MM.1S (cell line): ENCODE measurements around the gene MBP.

Experiments
- DNase-seq: peaks from one replicate; pipeline ENCODE4 v3.0.0-alpha.2; 2015
- H2AFZ ChIP-seq: fragments of 300-600 bp; sonication (generic); 2 replicates; pipeline ENCODE4 v1.6.0; 2016; ENCODE audit warnings: antibody characterized with exemption, low read length
- H3F3A ChIP-seq: fragments of 300-600 bp; sonication (generic); 2 replicates; pipeline ENCODE4 v1.6.1; 2016; ENCODE audit warnings: mild to moderate bottlenecking, antibody characterized with exemption, low read length, moderate library complexity, mixed read lengths; ENCODE audit not compliant: insufficient read depth
- H3K27ac ChIP-seq: fragments of 300-600 bp; sonication (generic); 2 replicates; pipeline ENCODE4 v1.5.1; 2016; ENCODE audit warnings: mild to moderate bottlenecking, low read length
- H3K27me3 ChIP-seq: fragments of 300-600 bp; sonication (generic); replicated peaks from 2 replicates; pipeline ENCODE4 v1.6.0; 2016; ENCODE audit warnings: low read length; ENCODE audit not compliant: insufficient read depth
- H3K36me3 ChIP-seq: fragments of 300-600 bp; sonication (generic); replicated peaks from 2 replicates; pipeline ENCODE4 v1.6.1; 2016; ENCODE audit warnings: mild to moderate bottlenecking, low read length, mixed read lengths; ENCODE audit not compliant: insufficient read depth
- H3K4me1 ChIP-seq: fragments of 300-600 bp; sonication (generic); 2 replicates; pipeline ENCODE4 v1.6.1; 2016; ENCODE audit warnings: low read length, mixed read lengths
- H3K4me2 ChIP-seq: fragments of 300-600 bp; sonication (generic); 2 replicates; pipeline ENCODE4 v1.6.0; 2016; ENCODE audit warnings: low read depth, low read length
- H3K4me3 ChIP-seq: fragments of 300-600 bp; sonication (generic); 2 replicates; pipeline ENCODE4 v1.5.1; 2016; ENCODE audit warnings: low read length, mixed read lengths
- H3K79me2 ChIP-seq: fragments of 300-600 bp; sonication (generic); 2 replicates; pipeline ENCODE4 v1.6.1; 2016; ENCODE audit warnings: mixed run types, low read length, mixed read lengths
- H3K9ac ChIP-seq: fragments of 300-600 bp; sonication (generic); 2 replicates; pipeline ENCODE4 v1.6.1; 2016; ENCODE audit warnings: low read length, mixed read lengths
- H3K9me2 ChIP-seq: fragments of 300-600 bp; sonication (generic); replicated peaks from 2 replicates; pipeline ENCODE4 v1.6.1; 2016; ENCODE audit warnings: mild to moderate bottlenecking, low read length, mixed read lengths; ENCODE audit not compliant: insufficient read depth
- H3K9me3 ChIP-seq: fragments of 300-600 bp; sonication (generic); replicated peaks from 2 replicates; pipeline ENCODE4 v1.6.1; 2016; ENCODE audit warnings: mild to moderate bottlenecking, low read length, mixed read lengths; ENCODE audit not compliant: insufficient read depth
- H4K20me1 ChIP-seq: fragments of 300-600 bp; sonication (generic); 2 replicates; pipeline ENCODE4 v1.6.1; 2016; ENCODE audit warnings: mild to moderate bottlenecking, low read length, moderate library complexity, mixed read lengths; ENCODE audit not compliant: insufficient read depth
- CTCF ChIP-seq: fragments of 300-600 bp; sonication (generic); IDR thresholded peaks from 2 replicates; pipeline ENCODE4 v1.5.1; 2016; ENCODE audit warnings: antibody characterized with exemption, low read length, mixed read lengths
- EZH2 ChIP-seq: fragments of 300-600 bp; sonication (generic); optimal IDR thresholded peaks from 2 replicates; pipeline ENCODE3; 2017; ENCODE audit warnings: low read depth, mild to moderate bottlenecking, antibody characterized with exemption, low read length, mixed read lengths
- EZH2phosphoT487 ChIP-seq: fragments of 300-600 bp; sonication (generic); IDR thresholded peaks from 2 replicates; pipeline ENCODE4 v1.6.1; 2018; ENCODE audit warnings: antibody characterized with exemption, low read length

The MBP gene

GRCh38 chr18:76995896-76996295 is 136.7 kb downstream of the MBP start:
- Histone ChIP-seq H3K9me3 (no peaks in the 10 kb centered on the region), H3K9me2 (no peaks in the 10 kb centered on the region), H4K20me1 (no peaks in the 10 kb centered on the region), H3K4me3 (no peak overlapping the region), H3F3A (no peaks in the 10 kb centered on the region), H3K9ac (no peak overlapping the region), H3K27ac (no peak overlapping the region), H3K36me3 (no peaks in the 10 kb centered on the region), H2AFZ (no peak overlapping the region), H3K27me3 (no peaks in the 10 kb centered on the region), H3K4me2 (no peak overlapping the region), H3K79me2 (no peaks in the 10 kb centered on the region), H3K4me1 (no peaks in the 10 kb centered on the region)
- TF ChIP-seq EZH2 (no peak), CTCF (no peak), EZH2phosphoT487 (no peak)
- DNase-seq, result no peak

GRCh38 chr18:76994086-76994654 is 138.4 kb downstream of the MBP start:
- H3K36me3 ChIP-seq, result no peaks in the 10 kb centered on the region
- H3K4me2 ChIP-seq, result no peak overlapping the region
- H3K27me3 ChIP-seq, result no peaks in the 10 kb centered on the region
- no peak for TF ChIP-seq CTCF
- no peak for TF ChIP-seq EZH2phosphoT487
- no peak for DNase-seq
- no peaks in the 10 kb centered on the region for H3K9me2 ChIP-seq
- H3K9ac ChIP-seq, result no peak overlapping the region
- H3F3A ChIP-seq, result no peaks in the 10 kb centered on the region
- H3K4me1 ChIP-seq, result no peaks in the 10 kb centered on the region
- no peaks in the 10 kb centered on the region for H3K9me3 ChIP-seq
- no peaks in the 10 kb centered on the region for H4K20me1 ChIP-seq
- no peak overlapping the region for H3K27ac ChIP-seq
- no peak overlapping the region for H3K4me3 ChIP-seq
- H3K79me2 ChIP-seq, result no peaks in the 10 kb centered on the region
- no peak overlapping the region for H2AFZ ChIP-seq

- no peak overlapping the region for H3K4me2 ChIP-seq
- H2AFZ ChIP-seq, result no peak overlapping the region
- no peaks in the 10 kb centered on the region for H3K9me2 ChIP-seq
- H3K9me3 ChIP-seq, result no peaks in the 10 kb centered on the region
- H3K27ac ChIP-seq, result no peak overlapping the region
- no peaks in the 10 kb centered on the region for H3K27me3 ChIP-seq
- no peak overlapping the region for H3K9ac ChIP-seq
- no peaks in the 10 kb centered on the region for H3K36me3 ChIP-seq
- DNase-seq, result no peak
- no peak for TF ChIP-seq EZH2
- TF ChIP-seq EZH2phosphoT487, result no peak
- TF ChIP-seq CTCF, result no peak
- H4K20me1 ChIP-seq, result no peaks in the 10 kb centered on the region
- no peak overlapping the region for H3K4me3 ChIP-seq
- no peaks in the 10 kb centered on the region for H3F3A ChIP-seq
- H3K79me2 ChIP-seq, result no peaks in the 10 kb centered on the region
- no peaks in the 10 kb centered on the region for H3K4me1 ChIP-seq
Measured at GRCh38 chr18:76993573-76993972, 139.0 kb downstream of the MBP start.

- Histone ChIP-seq H3F3A (no peaks in the 10 kb centered on the region), H4K20me1 (no peaks in the 10 kb centered on the region), H3K27me3 (no peaks in the 10 kb centered on the region), H3K4me1 (no peaks in the 10 kb centered on the region), H3K4me3 (no peak overlapping the region), H3K9me2 (no peaks in the 10 kb centered on the region), H3K79me2 (no peaks in the 10 kb centered on the region), H3K36me3 (no peaks in the 10 kb centered on the region), H3K4me2 (no peak overlapping the region), H3K9ac (no peak overlapping the region), H3K9me3 (no peaks in the 10 kb centered on the region), H3K27ac (no peak overlapping the region), H2AFZ (no peak overlapping the region)
- TF ChIP-seq CTCF, result no peak
- no peak for TF ChIP-seq EZH2
- TF ChIP-seq EZH2phosphoT487, result no peak
- DNase-seq, result no peak
Measured at GRCh38 chr18:76993085-76993382, 139.5 kb downstream of the MBP start.
